Loucy (cell line): ENCODE results near the gene KIF17.

Experiments used
- H2AFZ ChIP-seq: fragments of 200-600 bp; sonication (generic); 2 replicates; pipeline ENCODE4 v1.6.0; 2016; ENCODE audit warnings: antibody characterized with exemption, mild to moderate bottlenecking, low read length, moderate library complexity
- H3F3A ChIP-seq: fragments of 200-600 bp; 2 replicates; pipeline ENCODE4 v1.6.0; 2016; ENCODE audit warnings: antibody characterized with exemption, low read depth, mild to moderate bottlenecking
- H3K27me3 ChIP-seq: fragments of 200-600 bp; sonication (generic); 2 replicates; pipeline ENCODE4 v1.6.1; 2014; ENCODE audit warnings: low read length, mild to moderate bottlenecking; ENCODE audit not compliant: insufficient read depth, poor library complexity, severe bottlenecking
- H3K36me3 ChIP-seq: fragments of 200-600 bp; sonication (generic); 2 replicates; pipeline ENCODE4 v1.6.1; 2016; ENCODE audit warnings: low read length; ENCODE audit not compliant: insufficient read depth
- H3K4me1 ChIP-seq: fragments of 200-600 bp; sonication (generic); 2 replicates; pipeline ENCODE4 v1.5.1; 2014; ENCODE audit warnings: low read length, mild to moderate bottlenecking; ENCODE audit not compliant: insufficient read depth, poor library complexity, severe bottlenecking
- H3K4me2 ChIP-seq: fragments of 200-600 bp; sonication (generic); 2 replicates; pipeline ENCODE4 v1.6.0; 2014; ENCODE audit warnings: antibody characterized with exemption, low read length, low read depth, mild to moderate bottlenecking; ENCODE audit not compliant: poor library complexity, severe bottlenecking
- H3K4me3 ChIP-seq: fragments of 200-600 bp; sonication (generic); 2 replicates; pipeline ENCODE4 v1.5.1; 2014; ENCODE audit warnings: low read length, mild to moderate bottlenecking, mixed read lengths; ENCODE audit not compliant: poor library complexity, severe bottlenecking
- H3K79me2 ChIP-seq: fragments of 200-600 bp; sonication (generic); 2 replicates; pipeline ENCODE4 v1.6.1; 2014; ENCODE audit warnings: low read length; ENCODE audit not compliant: insufficient read depth
- H3K9ac ChIP-seq: fragments of 200-600 bp; sonication (generic); 2 replicates; pipeline ENCODE4 v1.6.0; 2014; ENCODE audit warnings: mild to moderate bottlenecking, low read depth, low read length, moderate library complexity; ENCODE audit not compliant: poor library complexity, severe bottlenecking
- H3K9me2 ChIP-seq: fragments of 200-600 bp; sonication (generic); replicated peaks from 2 replicates; pipeline ENCODE4 v1.6.1; 2016; ENCODE audit warnings: low read depth, low read length, mixed read lengths
- H3K9me3 ChIP-seq: fragments of 200-600 bp; sonication (generic); 2 replicates; pipeline ENCODE4 v1.6.1; 2014; ENCODE audit warnings: mild to moderate bottlenecking, antibody characterized with exemption, low read length, low read depth; ENCODE audit not compliant: insufficient read depth
- H4K20me1 ChIP-seq: fragments of 200-600 bp; sonication (generic); 2 replicates; pipeline ENCODE4 v1.6.0; 2014; ENCODE audit warnings: antibody characterized with exemption, low read length, mild to moderate bottlenecking; ENCODE audit not compliant: insufficient read depth, poor library complexity, severe bottlenecking
- EZH2phosphoT487 ChIP-seq: fragments of 200-600 bp; IDR thresholded peaks from 2 replicates; pipeline ENCODE4 v1.6.1; 2018; ENCODE audit warnings: antibody characterized with exemption, mild to moderate bottlenecking, moderate library complexity, borderline replicate concordance
- TF ChIP-seq, protein P1 (sequence below): fragments of 200-600 bp; sonication (generic); conservative IDR thresholded peaks from 2 replicates; pipeline ENCODE4 v1.5.1; 2014; ENCODE audit warnings: mild to moderate bottlenecking, antibody characterized with exemption, low read length

The KIF17 gene

DNA sequence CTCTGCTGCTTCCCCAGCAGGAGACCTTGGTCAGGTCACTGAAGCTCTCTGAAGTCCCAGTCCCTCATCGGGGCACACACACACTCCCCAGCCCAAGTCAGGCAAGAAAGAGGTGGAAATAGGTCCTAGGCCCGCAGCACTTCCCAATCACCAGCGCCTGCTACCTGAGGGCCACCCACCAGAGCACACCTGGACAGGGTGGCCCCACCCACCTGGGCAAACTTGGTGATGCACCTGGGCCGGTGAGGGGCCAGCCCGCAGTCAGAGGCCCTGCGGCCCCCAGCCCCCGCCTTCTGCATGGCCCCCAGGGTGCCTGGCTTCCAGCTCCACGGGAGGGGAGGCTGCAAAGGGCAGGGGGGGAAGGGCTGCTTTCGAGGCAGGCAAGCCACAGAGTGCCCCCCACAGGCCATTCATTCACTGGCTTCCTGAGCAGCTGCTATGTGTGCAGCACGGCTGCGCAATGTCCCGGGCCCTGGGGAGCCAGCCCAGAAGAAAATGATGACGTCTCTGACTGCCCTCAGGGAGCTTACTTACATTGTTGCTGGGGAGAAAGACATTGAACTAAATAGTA is 10.0 kb upstream of the KIF17 start:
- H4K20me1 ChIP-seq, result no peaks in the 10 kb centered on the region
- H3K9me2 ChIP-seq, result no peaks in the 10 kb centered on the region
- no peaks in the 10 kb centered on the region for H3K36me3 ChIP-seq
- no peaks in the 10 kb centered on the region for H3K79me2 ChIP-seq
- peaks cover 7% of the 10 kb centered on the region for H3K4me1 ChIP-seq
- H3K9ac ChIP-seq, result no peak overlapping the region
- TF ChIP-seq EZH2phosphoT487, result no peak
- TF ChIP-seq, protein P1, sequence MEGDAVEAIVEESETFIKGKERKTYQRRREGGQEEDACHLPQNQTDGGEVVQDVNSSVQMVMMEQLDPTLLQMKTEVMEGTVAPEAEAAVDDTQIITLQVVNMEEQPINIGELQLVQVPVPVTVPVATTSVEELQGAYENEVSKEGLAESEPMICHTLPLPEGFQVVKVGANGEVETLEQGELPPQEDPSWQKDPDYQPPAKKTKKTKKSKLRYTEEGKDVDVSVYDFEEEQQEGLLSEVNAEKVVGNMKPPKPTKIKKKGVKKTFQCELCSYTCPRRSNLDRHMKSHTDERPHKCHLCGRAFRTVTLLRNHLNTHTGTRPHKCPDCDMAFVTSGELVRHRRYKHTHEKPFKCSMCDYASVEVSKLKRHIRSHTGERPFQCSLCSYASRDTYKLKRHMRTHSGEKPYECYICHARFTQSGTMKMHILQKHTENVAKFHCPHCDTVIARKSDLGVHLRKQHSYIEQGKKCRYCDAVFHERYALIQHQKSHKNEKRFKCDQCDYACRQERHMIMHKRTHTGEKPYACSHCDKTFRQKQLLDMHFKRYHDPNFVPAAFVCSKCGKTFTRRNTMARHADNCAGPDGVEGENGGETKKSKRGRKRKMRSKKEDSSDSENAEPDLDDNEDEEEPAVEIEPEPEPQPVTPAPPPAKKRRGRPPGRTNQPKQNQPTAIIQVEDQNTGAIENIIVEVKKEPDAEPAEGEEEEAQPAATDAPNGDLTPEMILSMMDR, result peak; percentile 50
- no peak overlapping the region for H3K4me2 ChIP-seq
- no peak overlapping the region for H3K4me3 ChIP-seq
- no peaks in the 10 kb centered on the region for H3F3A ChIP-seq
- no peaks in the 10 kb centered on the region for H3K9me3 ChIP-seq
- peaks cover 5% of the 10 kb centered on the region for H3K27me3 ChIP-seq
- H2AFZ ChIP-seq, result no peak overlapping the region

DNA sequence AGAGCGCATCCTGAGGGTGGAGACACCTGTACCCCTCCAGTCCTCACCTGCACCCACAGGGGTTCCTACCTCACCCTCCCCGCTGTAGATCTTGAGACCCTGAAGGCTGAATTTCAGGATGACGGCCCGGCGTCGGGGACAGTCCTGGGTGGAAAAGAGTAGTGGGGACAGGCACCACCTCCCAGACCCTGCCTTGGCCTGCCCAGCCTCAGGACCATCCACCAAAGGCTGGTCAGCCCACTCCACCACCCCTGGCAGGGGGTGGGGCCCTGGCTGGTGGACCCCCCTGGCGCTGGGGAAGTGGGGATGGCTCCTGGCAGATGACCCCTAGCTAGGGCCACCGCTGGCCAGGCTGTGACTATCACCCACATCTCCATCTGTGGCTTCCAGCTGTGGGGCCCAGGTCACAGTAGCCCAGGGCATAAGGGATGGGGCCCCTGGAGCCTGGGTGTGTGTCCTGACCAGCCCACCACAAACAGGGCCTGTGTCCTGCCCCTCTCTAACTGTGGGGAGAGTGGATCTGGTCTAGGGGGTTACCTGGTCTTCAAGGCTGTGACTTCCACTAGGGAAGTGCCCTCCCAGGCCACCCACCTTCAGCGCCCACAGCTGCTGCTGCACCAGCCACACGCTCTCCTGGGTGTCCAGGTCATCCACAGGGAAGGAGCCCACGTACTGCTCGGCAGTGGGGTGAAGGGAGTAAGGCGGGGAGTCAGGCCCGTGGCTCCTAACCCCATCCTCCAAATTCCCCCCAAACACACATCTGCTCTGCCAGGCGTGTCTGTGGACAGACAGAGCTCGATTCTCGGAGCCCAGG is 9.3 kb upstream of the KIF17 start:
- H3K4me3 ChIP-seq, result no peak overlapping the region
- H3K9ac ChIP-seq, result no peak overlapping the region
- no peak overlapping the region for H3K4me2 ChIP-seq
- peaks cover under 1% of the 10 kb centered on the region for H3K4me1 ChIP-seq
- H3K79me2 ChIP-seq, result no peaks in the 10 kb centered on the region
- peaks cover 5% of the 10 kb centered on the region for H3K27me3 ChIP-seq
- TF ChIP-seq, protein P1, result no peak
- no peak for TF ChIP-seq EZH2phosphoT487
- no peaks in the 10 kb centered on the region for H4K20me1 ChIP-seq
- H3K9me3 ChIP-seq, result no peaks in the 10 kb centered on the region
- no peaks in the 10 kb centered on the region for H3K9me2 ChIP-seq
- no peaks in the 10 kb centered on the region for H3F3A ChIP-seq
- no peaks in the 10 kb centered on the region for H3K36me3 ChIP-seq
- no peak overlapping the region for H2AFZ ChIP-seq

DNA sequence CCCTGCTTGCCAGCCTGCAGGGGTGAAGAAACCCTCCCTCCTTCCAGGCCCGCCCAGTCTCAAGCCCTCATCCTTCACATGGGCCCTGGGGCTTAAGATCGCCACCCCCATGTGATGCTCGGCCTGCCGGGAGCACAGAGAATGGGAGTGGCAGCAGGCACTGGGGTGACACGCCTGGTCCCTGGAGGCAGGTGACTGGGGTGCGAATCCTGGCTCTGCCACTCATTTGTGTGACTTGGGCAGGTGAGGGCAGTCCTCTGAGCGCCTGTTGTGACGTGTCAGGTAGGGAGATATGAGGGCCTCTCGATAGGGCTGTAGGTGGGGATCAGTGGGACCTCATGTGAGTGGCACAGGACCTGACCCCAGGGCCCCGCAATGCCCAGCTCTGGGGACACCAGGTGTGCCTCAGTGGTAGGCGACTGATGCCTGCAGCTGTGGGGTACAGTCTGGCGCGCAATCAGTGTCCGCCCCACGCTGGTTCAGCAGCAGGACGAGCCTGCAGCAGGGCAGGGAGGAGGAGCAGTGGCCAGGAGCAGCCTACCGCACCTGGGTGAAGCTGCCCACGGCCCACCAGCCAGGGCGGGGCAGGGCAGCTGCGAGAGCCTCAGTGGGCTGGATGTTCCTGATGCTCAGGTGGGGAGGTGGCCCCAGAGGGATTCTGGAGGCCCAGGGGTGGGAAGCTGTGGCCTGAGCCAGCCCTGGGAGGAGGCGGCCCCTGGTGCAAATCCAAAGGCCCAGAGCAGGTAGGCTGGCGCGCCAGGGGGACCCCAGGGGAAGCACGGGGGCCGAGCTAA is 8.5 kb upstream of the KIF17 start:
- Histone ChIP-seq H4K20me1 (no peaks in the 10 kb centered on the region), H3K36me3 (no peaks in the 10 kb centered on the region), H3K4me2 (no peak overlapping the region), H2AFZ (no peak overlapping the region), H3K4me1 (no peaks in the 10 kb centered on the region), H3K4me3 (no peak overlapping the region), H3K9me2 (no peaks in the 10 kb centered on the region), H3K79me2 (no peaks in the 10 kb centered on the region), H3K9me3 (no peaks in the 10 kb centered on the region), H3K27me3 (peaks cover 3% of the 10 kb centered on the region), H3F3A (no peaks in the 10 kb centered on the region), H3K9ac (no peak overlapping the region)
- no peak for TF ChIP-seq EZH2phosphoT487
- TF ChIP-seq, protein P1, result no peak
